Measurements from ENCODE around the gene RBM33.

The RBM33 gene

DNA sequence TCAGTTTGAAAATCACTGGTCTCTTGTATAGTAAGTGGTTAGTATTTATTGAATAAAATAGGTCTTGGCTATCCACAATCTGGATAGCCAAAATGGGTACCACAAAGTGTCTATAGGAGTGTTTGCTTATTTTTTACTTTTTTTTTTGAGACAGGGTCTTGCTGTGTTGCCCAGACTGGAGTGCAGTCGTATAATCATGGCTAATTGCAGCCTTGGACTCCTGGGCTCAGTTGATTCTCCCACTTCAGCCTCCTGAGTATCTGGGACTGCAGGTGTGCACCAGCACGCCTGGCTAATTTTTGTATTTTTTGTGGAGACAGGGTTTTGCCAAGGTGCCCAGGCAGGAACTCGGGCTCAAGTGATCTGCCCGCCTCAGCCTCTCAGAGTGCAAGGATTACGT, 2.8 kb downstream of the RBM33 start:
- TF ChIP-seq CEBPB (IDR thresholded peaks at IDR 0.05) (no peak), TAF1 (IDR thresholded peaks at IDR 0.05; ENCODE audit: low read depth) (no peak), NFIC (IDR thresholded peaks at IDR 0.05) (no peak), TEAD4 (IDR thresholded peaks at IDR 0.05) (no peak), CREB1 (IDR thresholded peaks at IDR 0.05; ENCODE audit: low read depth) (no peak), RAD21 (IDR thresholded peaks at IDR 0.05; ENCODE audit: low read depth) (no peak), YY1 (IDR thresholded peaks at IDR 0.05; ENCODE audit: low read depth) (no peak), EP300 (IDR thresholded peaks at IDR 0.05; ENCODE audit: borderline replicate concordance) (no peak), TCF12 (IDR thresholded peaks at IDR 0.05; ENCODE audit: low read depth) (no peak), ZBTB7A (IDR thresholded peaks at IDR 0.05; ENCODE audit: low read depth) (no peak), FOXM1 (IDR thresholded peaks at IDR 0.05; ENCODE audit: borderline replicate concordance, low read depth) (no peak), EGR1 (IDR thresholded peaks at IDR 0.05) (no peak)
- TF ChIP-seq, protein P1, sequence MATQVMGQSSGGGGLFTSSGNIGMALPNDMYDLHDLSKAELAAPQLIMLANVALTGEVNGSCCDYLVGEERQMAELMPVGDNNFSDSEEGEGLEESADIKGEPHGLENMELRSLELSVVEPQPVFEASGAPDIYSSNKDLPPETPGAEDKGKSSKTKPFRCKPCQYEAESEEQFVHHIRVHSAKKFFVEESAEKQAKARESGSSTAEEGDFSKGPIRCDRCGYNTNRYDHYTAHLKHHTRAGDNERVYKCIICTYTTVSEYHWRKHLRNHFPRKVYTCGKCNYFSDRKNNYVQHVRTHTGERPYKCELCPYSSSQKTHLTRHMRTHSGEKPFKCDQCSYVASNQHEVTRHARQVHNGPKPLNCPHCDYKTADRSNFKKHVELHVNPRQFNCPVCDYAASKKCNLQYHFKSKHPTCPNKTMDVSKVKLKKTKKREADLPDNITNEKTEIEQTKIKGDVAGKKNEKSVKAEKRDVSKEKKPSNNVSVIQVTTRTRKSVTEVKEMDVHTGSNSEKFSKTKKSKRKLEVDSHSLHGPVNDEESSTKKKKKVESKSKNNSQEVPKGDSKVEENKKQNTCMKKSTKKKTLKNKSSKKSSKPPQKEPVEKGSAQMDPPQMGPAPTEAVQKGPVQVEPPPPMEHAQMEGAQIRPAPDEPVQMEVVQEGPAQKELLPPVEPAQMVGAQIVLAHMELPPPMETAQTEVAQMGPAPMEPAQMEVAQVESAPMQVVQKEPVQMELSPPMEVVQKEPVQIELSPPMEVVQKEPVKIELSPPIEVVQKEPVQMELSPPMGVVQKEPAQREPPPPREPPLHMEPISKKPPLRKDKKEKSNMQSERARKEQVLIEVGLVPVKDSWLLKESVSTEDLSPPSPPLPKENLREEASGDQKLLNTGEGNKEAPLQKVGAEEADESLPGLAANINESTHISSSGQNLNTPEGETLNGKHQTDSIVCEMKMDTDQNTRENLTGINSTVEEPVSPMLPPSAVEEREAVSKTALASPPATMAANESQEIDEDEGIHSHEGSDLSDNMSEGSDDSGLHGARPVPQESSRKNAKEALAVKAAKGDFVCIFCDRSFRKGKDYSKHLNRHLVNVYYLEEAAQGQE (IDR thresholded peaks at IDR 0.05; ENCODE audit: low read depth), result no peak
- TF ChIP-seq, protein P2, sequence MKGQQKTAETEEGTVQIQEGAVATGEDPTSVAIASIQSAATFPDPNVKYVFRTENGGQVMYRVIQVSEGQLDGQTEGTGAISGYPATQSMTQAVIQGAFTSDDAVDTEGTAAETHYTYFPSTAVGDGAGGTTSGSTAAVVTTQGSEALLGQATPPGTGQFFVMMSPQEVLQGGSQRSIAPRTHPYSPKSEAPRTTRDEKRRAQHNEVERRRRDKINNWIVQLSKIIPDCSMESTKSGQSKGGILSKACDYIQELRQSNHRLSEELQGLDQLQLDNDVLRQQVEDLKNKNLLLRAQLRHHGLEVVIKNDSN (IDR thresholded peaks at IDR 0.05), result no peak
- TF ChIP-seq, protein P3, sequence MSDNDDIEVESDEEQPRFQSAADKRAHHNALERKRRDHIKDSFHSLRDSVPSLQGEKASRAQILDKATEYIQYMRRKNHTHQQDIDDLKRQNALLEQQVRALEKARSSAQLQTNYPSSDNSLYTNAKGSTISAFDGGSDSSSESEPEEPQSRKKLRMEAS (IDR thresholded peaks at IDR 0.05), result no peak

DNA sequence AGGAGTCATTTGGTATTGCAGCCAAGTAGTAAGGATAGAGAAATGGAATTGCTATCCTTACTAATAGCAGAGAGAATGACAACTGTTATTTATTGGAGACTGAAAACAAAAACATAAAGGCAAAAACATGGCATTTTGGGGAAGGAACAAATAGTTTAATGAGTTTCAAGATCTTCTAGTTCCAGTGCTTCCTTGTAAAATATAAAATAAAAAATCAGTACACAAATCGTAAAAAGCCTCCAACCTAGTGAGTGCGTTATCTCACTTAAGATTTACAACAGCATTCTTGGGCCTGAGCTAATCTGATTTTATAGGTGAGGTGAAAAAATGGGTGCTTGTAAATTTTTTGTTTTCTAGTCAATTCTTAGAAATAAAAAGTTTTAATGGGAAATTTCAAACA, 3.3 kb downstream of the RBM33 start:
- no peak for TF ChIP-seq YY1 (IDR thresholded peaks at IDR 0.05; ENCODE audit: low read depth)
- TF ChIP-seq EP300 (IDR thresholded peaks at IDR 0.05; ENCODE audit: borderline replicate concordance), result no peak

DNA sequence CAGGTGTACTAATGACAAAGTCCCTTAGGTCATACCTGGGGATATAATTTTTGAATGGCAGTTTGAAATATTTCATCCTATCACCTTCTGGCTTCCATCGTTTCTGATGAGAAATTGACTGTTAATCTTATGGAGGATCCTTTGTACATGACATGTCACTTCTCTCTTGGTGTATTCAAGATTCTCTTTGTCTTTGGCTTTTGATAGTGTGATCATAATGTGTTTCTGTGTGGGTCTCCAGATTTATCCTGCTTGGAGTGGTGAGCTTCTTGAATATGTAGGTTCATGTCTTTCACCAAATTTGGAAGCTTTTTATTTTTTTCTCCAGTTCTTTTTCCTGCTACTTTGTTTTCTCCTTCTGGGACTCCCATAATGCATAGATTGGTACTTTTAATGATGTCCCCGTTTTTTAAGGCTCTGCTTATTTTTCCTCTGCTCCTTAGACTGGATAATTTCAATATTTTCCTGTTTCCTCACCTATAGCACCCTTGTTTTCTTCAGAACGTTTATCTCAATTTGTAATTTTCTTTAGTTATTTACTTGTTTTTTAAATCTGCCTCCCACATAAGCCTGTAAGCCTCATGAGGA, 4.4 kb downstream of the RBM33 start:
- TF ChIP-seq TEAD4 (IDR thresholded peaks at IDR 0.05) (no peak), TCF12 (IDR thresholded peaks at IDR 0.05; ENCODE audit: low read depth) (no peak), FOXM1 (IDR thresholded peaks at IDR 0.05; ENCODE audit: borderline replicate concordance, low read depth) (no peak), TAF1 (IDR thresholded peaks at IDR 0.05; ENCODE audit: low read depth) (no peak), EGR1 (IDR thresholded peaks at IDR 0.05) (no peak), ZBTB7A (IDR thresholded peaks at IDR 0.05; ENCODE audit: low read depth) (no peak), YY1 (IDR thresholded peaks at IDR 0.05; ENCODE audit: low read depth) (no peak), RAD21 (IDR thresholded peaks at IDR 0.05; ENCODE audit: low read depth) (no peak), EP300 (IDR thresholded peaks at IDR 0.05; ENCODE audit: borderline replicate concordance) (no peak), NFIC (IDR thresholded peaks at IDR 0.05) (no peak)
- TF ChIP-seq, protein P1 (IDR thresholded peaks at IDR 0.05; ENCODE audit: low read depth), result no peak
- TF ChIP-seq, protein P3 (IDR thresholded peaks at IDR 0.05), result no peak
- TF ChIP-seq, protein P2 (IDR thresholded peaks at IDR 0.05), result no peak

DNA sequence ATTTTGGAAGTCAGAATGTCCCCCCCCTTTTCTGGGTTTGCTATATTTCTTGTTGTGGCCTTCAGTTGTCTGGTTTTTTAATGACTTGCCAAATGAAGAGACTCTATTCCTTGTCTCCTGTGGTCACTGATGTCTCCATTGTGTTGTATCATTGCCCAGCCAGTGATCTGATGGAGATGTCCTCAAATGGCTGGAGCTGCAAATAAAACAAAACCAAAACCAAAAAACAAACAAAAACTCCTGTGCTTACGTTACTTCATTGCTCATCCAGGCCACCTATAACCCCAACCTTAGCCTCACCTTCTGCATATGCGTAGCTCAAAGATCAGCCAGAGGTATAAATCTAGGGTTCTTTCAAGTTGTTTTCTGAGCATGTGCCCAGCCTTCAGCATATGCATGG, 5.1 kb downstream of the RBM33 start:
- no peak for TF ChIP-seq RAD21 (IDR thresholded peaks at IDR 0.05; ENCODE audit: low read depth)

DNA sequence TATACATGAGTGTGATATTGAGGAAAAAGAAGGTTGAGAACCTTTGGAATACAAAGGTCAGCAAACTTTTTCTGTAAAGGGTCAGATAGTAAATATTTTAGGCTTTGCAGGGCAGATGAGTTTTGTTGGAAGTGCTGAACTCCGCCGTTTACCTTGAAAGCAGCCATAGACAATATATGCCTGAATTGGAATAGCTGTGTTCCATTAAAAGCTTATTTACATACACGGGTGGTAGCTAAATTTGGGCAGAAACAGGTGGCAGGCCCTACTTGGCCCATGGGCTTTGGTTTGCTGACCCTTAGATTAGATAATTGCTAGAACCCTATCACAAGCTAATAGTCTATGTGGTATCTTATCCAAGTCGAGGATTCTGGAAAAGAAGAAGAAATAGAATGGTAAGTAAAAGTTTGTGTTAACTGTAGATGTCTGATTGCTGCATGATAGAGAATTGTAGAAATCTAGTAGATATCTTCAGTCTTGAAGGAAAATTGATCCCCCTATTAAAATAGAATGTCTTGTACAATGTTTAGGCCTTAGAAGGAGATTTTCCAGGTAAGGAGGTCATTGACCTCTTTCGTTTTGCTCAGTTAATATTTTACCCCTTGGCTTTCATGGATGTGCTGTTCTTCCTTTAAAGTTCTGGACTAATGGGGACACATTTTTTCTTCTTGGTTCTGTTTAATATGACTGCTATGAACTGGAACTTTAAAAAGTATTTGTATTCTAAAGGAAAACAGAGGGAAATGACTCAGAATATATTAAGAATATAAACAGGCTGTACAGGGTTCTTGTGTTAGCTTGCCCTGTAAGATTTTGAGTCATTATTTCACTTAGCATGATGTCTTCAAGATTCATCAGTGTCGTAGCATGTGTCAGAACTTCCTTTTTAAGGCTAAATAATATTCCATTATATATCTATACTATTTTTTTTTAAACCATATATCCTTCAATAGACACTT, 8.0 kb downstream of the RBM33 start:
- TF ChIP-seq, protein P2 (IDR thresholded peaks at IDR 0.05), result no peak
- TF ChIP-seq, protein P1 (IDR thresholded peaks at IDR 0.05; ENCODE audit: low read depth), result no peak
- no peak for TF ChIP-seq YY1 (IDR thresholded peaks at IDR 0.05; ENCODE audit: low read depth)
- TF ChIP-seq FOXM1 (IDR thresholded peaks at IDR 0.05; ENCODE audit: borderline replicate concordance, low read depth), result no peak
